HG03571 (cell line): ENCODE data around the gene SAP130.

ENCODE experiments used
- ATAC-seq: cut with Tn5 transposase; IDR thresholded peaks from one replicate; pipeline ENCODE4 v1.9.1; 2021; ENCODE audit not compliant: unreplicated experiment

SAP130 gene

DNA sequence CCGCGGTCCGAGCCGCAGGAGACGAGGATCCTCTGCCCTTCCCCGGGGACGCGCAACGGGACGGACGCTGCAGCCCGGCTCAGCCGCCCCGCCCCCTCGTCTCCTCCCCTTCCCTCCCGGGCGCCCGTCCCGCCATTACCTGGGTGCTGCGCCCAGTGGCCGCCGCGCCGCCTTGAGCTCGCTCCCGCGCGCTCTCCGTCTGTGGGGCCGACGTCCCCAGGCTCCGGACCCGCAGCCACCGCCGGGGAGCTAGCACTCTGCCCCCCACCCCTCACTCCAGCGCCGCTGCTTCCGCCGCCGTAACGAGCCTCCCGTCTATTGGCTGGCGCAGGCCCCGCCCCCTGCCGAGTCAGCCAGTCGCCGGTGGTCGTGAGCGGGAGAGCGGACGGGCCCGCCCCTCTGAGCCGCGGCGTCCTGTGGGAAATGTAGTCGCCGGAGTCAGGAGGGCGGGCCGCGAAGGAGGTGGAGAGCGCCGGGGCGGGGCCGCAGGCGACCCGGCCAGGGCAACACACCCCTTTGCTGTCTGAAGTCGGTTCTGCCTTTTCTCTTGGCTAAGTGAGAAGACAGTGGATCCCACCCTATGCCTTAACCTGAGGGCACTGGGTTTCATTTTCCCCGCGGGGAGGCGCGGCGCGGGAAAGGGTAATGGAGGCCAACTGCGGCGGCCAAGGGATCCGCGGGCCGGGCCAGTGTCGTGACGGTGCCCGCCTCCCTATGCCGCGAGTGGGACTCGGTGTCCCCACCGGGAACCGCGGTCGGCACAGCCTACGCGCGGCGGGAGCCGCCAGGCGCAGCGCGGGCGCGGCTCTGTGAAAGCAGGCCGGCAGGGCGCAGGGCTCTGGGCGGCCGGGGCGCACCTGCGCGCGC is at the start of gene SAP130:
Gene SAP130 (minus strand): TSS at position 259 of the 867 bp plus-strand sequence. CDS start 1,767 bp downstream, outside the sequence.
- ATAC-seq: peak; percentile 81

DNA sequence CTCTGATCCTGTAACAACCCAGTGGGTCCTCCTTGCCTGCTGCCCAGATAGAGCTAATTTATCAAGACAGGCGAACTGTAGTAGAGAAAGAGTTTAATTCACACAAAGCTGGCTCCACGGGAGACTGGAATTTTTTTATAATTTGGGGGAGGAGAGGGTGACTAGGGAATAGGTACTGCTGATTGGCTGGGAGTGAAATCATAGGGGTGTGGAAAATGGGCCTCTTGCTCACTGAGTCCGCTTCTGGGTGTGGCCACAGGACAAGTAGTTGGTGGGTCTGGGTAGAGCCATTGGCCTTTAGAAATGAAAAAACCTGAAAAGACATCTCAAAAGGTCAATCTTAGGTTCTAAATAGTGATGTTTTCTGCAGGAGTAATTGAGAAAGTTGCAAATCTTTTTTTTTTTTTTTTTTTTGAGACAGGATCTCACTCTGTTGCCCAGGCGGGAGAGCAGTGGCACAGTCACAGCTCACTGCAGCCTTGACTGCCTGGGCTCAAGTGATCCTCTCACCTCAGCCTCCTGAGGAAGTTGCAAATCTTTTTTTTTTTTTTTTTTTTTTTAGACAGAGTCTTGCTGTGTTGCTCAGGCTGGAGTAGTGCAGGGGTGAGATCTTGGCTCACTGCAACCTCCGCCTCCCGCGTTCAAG is 48.7 kb upstream of the SAP130 start:
- ATAC-seq: no peak

DNA sequence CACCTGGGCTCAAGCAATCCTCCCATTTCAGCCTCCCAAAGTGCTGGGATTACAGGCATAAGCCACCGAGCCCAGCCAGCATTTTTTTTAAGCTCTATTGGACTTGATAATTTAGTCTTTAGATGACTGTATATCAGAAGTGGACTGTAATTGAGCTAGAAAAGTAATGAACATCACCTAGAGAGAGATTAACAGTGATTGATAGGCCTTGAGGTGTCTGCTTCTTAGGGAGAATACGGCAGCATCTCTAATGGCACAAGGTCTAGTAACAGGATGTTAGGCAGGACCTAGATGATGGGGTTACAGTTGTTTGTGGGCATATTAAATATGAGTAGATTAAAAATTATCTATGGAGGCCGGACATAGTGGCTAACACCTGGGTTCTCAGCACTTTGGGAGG is 45.4 kb upstream of the SAP130 start:
- no peak for ATAC-seq

DNA sequence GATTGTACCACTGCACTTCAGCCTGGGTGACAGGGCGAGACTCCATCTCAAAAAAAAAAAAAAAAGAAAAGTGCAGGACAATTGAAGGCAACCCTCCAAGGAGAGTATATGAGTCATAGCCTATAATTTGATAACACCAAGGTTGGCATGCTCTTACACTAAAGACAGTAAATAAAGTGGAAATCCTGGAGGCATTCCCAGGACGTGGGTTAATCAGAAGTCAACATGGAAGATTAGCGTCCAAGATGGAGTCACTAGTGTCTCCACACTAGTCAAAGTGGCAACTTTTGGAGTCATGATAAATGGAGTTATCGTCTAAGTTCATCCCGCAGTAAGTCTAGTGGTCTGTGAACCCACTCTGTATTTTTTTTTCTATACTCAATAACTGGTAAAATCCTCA is 41.9 kb upstream of the SAP130 start:
- no peak for ATAC-seq

DNA sequence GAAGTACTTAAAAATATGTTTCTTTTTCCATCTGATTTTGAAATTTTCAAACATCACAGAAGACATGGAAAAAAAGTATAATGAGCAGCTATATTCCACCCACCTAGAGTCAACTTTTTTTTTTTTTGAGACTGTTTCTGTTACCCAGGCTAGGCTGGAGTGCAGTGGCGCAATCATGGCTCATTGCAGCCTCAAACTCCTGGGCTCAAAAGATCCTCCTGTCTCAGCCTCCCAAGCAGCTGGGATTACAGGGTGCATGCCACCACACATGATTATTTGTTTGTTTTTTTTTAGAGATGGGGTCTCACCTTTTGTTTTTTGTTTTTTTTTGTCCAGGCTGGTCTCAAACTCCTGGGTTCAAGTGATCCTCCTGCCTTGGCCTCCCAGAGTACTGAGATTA is 36.5 kb upstream of the SAP130 start:
- no peak for ATAC-seq

DNA sequence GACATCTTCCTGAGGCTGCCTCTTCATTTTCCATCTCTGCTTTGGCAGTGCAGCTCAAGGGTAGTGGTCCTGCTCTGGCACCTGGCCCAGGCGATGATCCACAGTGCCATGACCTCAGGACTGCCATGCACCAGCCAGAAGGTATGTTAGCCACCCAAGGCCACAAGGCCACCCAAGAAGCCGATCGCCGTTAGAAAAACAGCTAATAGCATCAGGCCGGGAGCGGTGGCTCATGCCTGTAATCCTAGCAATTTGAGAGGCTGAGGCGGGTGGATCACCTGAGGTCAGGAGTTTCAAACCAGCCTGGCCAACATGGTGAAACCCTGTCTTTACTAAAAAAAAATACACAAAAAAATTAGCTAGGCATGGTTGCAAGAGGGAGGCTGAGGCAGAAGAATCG is 34.7 kb upstream of the SAP130 start:
- no peak for ATAC-seq

DNA sequence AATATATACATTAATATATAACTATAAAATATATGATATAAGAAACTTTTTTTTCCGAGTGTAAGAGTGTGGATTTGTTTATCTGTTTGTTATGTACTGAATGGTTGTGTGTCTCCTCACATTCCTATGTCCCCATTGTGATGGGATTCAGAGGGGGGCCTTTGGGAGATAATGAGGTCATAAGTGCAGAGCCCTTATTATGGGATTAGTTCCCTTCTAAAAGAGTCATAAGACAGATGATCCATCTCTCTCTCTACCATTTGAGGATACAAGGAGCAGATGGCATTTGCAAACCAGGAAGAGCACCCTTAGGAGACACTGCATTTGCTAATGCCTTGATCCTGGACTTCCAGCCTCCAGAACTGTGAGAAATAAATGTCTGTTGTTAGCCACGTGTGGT is 30.3 kb upstream of the SAP130 start:
- no peak for ATAC-seq

DNA sequence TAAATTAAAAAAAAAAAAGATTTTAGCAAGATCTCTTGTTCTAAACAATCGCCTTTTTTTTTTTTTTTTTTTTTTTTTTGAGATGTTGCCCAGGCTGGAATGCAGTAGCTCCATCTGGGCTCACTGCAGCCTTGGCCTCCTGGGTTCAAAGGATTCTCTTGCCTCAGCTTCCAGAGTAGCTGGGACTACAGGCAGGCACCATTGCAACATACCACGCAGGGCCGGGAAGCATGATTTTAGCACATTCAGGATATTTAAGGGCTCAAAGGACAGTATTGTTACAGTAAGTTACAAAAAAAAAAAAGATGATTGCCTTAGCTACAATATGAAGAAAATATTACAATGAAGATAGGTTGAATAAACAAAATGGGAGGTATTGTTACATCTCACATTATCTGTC is 29.5 kb upstream of the SAP130 start:
- ATAC-seq: no peak

DNA sequence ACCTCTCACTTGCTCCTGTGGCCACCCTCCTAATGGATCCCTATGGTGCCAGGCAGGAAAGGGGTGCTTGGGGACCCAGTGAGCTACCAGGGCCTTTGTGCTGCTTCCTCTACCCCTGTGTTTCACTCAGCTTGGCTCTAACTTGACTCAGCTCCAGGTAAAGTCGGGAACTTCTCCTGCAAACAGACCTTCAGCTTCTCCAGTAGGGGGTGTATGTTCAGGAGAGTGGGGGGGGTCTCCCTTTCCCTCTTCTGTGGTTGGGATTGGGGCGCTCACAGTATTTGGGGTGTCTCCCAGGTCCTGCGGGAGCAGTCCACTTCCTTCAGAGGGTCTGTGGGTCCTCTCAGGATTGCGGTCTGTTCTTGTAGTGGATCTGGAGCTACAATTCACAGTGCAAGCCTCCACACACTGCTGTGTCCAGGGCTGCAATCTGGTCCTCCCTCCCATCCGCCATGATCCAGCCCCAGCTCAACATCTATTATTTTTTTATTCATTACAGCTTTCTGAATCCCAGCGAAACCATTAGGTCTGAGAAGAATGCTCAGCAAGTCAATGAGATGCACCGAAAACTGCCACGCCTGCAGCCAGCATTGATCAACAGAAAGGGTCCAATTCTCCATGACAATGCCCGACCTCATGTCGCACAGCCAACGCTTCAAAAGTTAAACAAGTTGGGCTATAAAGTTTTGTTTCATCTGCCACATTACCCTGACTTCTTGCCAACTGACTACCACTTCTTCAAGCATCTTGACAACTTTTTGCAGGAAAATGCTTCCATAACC is 26.4 kb upstream of the SAP130 start:
- ATAC-seq: no peak

DNA sequence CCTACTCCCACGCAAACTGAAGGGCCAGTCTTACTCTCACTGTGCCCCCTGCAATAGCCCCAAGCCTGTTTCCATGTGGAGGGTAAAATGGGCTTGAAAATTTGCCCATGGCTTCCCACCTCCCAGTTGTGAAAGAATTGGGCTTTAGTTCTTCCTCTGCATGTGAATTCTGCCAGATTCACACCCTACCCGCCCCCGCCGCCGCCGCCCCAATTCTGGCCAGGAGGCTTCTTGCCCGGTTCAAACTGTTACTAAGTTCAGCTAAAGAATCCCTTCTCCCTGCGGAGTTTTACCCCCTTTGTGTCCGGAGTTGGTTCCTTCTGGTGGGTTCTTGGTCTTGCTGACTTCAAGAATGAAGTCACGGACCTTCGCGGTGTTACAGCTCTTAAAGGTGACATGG is 25.5 kb upstream of the SAP130 start:
- no peak for ATAC-seq

DNA sequence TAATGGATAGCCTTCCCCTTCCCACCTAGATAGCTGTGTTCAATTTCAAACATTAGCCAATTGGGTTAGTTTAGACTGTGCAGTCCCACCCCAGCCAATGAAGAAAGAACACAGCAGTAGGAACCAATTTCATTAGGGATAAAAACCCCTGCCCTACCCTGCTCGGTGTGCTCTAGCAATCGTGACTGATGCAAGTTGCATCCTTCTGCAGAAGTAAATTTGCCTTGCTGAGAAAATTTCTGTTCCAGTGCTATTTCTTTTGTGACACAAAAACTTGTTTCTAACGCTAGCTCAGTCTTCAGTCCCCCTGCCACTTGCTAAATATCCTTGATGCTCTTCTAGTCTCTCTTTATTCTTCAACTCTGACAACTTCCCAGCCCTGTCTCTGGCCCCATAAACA is 15.2 kb upstream of the SAP130 start:
- no peak for ATAC-seq

DNA sequence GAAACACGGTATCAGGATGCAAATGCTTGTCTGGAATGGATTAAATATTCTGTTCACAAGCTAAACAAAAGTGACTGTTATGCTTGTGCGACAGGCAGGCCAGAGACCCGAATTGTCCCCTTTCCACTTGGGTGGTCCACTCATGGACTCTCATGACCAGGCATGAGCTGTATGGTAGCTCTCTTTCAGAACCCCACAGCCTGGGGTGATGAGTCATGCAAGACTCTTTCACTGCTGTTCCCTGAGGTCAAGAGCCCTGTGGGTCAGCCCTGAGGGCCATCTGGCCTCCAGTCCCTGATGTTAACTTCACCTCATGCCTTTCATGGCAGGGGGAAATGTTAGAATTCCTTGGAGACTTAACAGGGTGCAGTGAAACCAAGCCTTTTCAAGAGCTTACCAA is 13.7 kb upstream of the SAP130 start:
- ATAC-seq: no peak

DNA sequence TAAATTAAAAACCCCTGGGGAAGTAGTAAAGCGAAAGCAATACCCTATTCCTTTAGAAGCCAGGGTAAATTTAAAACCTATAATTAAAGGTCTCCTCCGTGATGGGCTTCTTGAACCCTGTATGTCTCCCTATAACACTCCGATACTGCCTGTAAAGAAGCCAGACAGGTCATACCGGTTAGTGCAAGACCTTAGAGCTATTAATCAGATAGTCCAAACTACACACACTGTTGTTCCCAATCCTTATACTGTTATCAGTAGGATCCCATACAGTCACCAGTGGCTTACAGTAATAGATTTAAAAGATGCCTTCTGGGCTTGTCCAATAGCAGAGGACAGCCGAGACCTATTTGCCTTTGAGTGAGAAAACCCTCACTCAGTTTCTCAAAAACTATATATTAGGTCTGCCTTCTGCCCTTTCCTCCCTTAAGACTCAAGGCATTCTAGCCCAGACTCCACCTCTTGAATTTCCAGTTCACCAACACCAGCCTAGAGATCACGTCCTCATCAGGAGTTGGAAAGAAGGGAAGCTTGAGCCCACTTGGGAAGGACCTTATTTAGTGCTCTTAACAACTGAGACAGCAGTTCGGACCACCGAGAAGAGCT is 12.4 kb upstream of the SAP130 start:
- no peak for ATAC-seq

DNA sequence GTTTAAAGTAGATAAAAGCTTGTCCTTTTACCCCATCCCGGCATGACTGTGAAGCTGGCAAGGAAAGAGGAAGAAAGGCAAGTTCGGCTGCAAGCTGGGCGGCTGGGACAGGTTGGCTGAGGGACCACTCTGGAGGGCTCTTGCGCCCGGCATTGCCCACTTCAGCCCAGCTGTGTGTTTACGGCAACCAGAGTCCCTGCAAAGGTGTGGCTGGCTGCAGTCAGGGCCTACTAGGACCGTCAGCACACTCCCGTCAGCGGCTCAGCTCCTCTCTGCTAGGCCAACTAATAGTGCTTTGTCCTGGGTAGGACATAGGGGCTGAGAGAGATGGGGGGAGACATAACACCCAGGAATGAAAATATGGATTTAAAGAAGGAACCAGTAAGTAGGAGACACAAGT is 11.7 kb upstream of the SAP130 start:
- ATAC-seq: no peak

DNA sequence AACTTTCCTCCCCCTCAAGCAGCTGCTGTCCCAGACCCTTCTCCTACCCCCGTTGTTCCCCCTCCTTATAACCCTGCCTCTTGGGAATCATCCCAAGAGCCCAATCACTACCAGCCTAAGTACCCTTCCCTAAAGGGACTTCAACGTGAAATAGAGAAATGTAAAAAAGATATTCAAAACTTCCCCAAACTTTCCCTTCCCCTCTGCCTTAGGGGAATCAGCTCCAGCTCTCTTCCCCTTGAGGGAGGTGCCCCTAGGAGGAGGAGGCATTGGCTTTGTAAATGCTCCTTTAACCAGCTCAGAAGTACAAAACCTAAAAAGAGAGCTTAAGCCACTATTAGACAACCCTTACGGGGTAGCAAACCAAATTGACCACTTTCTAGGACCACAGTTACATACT is 10.6 kb upstream of the SAP130 start:
- no peak for ATAC-seq

DNA sequence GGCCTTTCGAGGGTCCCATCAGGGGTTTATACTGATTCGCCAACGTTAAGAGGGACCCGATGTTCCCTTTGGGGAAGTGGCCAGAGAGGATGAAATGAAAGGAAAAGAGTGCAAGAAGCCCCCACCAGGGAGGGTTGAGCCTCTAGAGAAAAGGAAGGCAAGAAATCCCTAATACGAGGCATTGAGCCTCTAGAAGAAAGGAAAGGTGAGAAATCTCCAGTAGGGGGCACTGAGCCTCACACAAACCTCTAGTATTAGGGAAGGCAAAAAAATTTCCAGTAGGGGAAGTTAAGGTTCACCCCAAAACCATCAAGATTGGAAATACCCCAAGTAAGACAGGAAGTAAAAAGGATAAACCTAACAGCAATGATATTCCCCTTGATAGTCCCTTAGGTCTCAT is 9.8 kb upstream of the SAP130 start:
- no peak for ATAC-seq

DNA sequence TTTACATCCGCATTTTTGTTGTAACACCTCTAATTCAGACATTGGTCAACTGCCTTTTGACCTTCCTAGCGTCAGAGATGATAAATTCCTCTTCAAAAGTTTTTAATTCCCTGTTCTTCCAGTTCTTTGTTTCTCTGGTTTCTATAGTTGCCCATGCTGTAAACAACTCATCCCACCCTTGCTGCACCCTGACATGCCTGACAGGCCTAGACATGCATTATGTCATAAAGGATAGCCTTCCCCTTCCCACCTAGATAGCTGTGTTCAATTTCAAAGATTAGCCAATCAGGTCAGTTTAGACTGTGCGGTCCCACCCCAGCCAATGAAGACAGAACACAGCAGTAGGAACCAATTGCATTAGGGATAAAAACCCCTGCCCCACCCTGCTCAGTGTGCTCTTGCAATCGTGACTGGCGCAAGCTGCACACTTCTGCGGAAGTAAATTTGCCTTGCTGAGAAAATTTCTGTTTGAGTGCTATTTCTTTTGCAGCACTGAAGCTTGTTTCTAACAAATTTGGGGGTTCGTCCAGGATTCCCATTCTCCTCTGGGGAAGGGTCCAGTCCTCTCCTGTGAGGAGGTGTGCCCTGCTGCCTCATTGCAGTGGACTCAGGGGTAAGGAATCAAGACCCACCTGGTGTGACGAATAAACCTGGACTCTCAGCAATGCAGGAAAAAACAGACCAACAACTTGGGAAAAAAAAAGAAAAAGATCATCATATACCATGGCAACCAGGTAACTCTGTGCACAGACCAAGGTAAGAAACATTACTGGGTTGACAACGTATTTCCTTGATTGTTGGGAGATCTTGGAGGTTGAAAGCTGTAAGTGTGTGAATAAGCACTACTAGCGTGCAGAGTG is 9.1 kb upstream of the SAP130 start:
- no peak for ATAC-seq

DNA sequence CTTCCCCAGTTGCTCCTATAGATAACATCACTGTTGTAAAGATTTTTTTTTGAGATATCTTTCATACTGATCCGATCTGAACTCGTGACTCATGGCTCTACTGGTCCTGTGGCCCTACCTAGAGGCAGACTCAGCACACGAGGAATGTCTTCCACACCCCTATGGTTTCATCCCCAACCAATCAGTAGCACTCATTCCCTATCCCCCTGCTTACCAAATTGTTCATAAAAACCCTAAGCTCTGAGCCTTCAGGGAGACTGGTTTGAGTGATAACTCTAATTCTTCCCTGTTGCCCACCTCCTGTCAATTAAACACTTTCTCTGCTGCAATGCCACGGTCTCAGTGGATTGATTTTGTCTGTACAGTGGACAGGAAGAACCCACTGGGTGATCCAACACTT is 4.2 kb upstream of the SAP130 start:
- no peak for ATAC-seq

DNA sequence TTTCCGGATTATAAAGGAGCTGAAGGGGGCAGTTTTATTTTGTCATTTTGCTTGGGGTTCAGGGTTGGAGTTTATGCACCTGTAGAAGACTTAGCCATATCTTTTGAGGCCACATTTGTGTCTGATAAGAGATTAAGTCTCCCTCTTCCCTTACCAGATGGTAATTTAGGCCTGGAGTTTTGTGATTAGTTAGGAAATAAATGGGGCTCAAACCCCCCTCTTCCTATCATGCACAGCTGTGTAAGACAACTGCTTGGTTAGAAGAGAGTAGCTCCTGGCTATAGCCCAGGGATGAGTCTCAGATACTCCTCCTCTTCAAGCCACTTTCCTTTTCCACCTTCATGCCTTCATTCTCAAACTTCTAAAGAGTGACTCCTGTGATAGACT is 802 bp upstream of the SAP130 start:
- ATAC-seq: no peak

DNA sequence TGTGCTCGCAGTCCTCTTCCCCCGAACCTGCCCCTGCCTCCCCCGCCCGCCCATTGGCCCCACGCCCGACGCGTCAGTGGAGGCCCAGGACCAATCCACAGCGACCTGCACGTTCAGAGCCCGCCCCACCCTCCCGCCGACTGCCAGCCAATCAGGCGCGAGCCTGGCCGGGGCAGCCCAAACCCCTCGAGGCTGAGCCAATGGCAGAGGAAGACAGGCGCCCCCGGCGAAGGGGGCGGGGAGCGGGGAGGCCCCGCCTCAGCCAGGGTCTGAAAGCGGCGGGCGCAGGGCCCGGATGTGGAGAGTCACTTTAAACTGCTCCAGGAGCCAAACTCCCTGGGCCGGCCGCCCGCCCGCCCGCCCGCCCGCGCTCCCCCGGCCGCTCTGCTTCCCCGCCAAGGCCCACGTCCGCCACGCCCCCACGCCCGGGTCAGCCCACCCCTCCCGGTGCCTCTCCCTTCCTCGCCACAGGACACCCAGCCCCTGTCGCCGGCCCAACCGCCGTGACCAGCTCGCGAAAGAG is 520 bp downstream of the SAP130 start:
- peak; percentile 81 for ATAC-seq
